Right lobe of liver (tissue), 4 donors: Measurements from ENCODE around the gene EVL.

ENCODE experiments used
- CTCF ChIP-seq, 4 donors: fragments of 200-600 bp in 3 of 4; fragments of 450-650 bp in 1 of 4; IDR thresholded peaks; one replicate each; pipeline versions ENCODE4 v1.5.1 to v1.8.0; 2016 to 2022; ENCODE audit warnings: antibody characterized with exemption in 4 of 4, mild to moderate bottlenecking in 2 of 4
- POLR2A ChIP-seq: fragments of 450-650 bp; IDR thresholded peaks from one replicate; pipeline ENCODE4 v1.6.1; 2017; ENCODE audit warnings: antibody characterized with exemption, mild to moderate bottlenecking
- donor health status: DM: no; HTN: no; CAD: no.
- donor health status: DM: no; HTN: no; CAD: no.
- donor health status: DM: no; HTN: yes; CAD: no.

- TF ChIP-seq CTCF (IDR thresholded peaks at IDR 0.05) (no peak), POLR2A (no peak)
Measured at GRCh38 chr14:100069161-100069800, 4.1 kb downstream of the EVL start.
